ENCODE measurements around the gene COX7B2.

GRCh38 chr4:46922205-46922604, 13.2 kb upstream of the COX7B2 start:
- TF ChIP-seq CTCF (IDR thresholded peaks at IDR 0.05) (no peak), EZH2 (IDR thresholded peaks at IDR 0.05) (no peak)
